GM18517 (cell line): Measurements from ENCODE around the gene NDUFS6.

ENCODE experiments used
- ATAC-seq: cut with Tn5 transposase; IDR thresholded peaks from one replicate; pipeline ENCODE4 v1.9.1; 2021; ENCODE audit warnings: mild to moderate bottlenecking, moderate library complexity; ENCODE audit not compliant: unreplicated experiment

Gene NDUFS6

GRCh38 chr5:1765141-1765879 is 35.9 kb upstream of the NDUFS6 start:
- ATAC-seq, result no peak

GRCh38 chr5:1765880-1766235 is 35.3 kb upstream of the NDUFS6 start:
- ATAC-seq, result no peak

GRCh38 chr5:1767524-1768282 is 33.5 kb upstream of the NDUFS6 start:
- no peak for ATAC-seq

- ATAC-seq, result no peak
Measured at GRCh38 chr5:1768283-1769000, 32.8 kb upstream of the NDUFS6 start.

- ATAC-seq, result no peak
Measured at GRCh38 chr5:1769017-1769640, 32.1 kb upstream of the NDUFS6 start.

- ATAC-seq, result no peak
Measured at GRCh38 chr5:1769752-1770442, 31.3 kb upstream of the NDUFS6 start.

GRCh38 chr5:1770443-1770802 is 30.8 kb upstream of the NDUFS6 start:
- ATAC-seq, result no peak

GRCh38 chr5:1771149-1772065 is 29.8 kb upstream of the NDUFS6 start:
- no peak for ATAC-seq

- ATAC-seq, result no peak
Measured at GRCh38 chr5:1772634-1773033, 28.6 kb upstream of the NDUFS6 start.

GRCh38 chr5:1776831-1777230 is 24.4 kb upstream of the NDUFS6 start:
- ATAC-seq, result no peak

GRCh38 chr5:1777281-1778137 is 23.7 kb upstream of the NDUFS6 start:
- ATAC-seq, result no peak

GRCh38 chr5:1778138-1779020 is 22.8 kb upstream of the NDUFS6 start:
- no peak for ATAC-seq

GRCh38 chr5:1779021-1779680 is 22.1 kb upstream of the NDUFS6 start:
- no peak for ATAC-seq

- ATAC-seq, result no peak
Measured at GRCh38 chr5:1779782-1780613, 21.2 kb upstream of the NDUFS6 start.

- ATAC-seq, result no peak
Measured at GRCh38 chr5:1780614-1780930, 20.6 kb upstream of the NDUFS6 start.

- no peak for ATAC-seq
Measured at GRCh38 chr5:1781107-1781506, 20.1 kb upstream of the NDUFS6 start.
